ENCODE measurements around the gene PRTG. TPM values are rescaled to one million over a fixed set of nuclear protein-coding genes. Genes with fewer than 3 reads are reported as not detected.

PRTG gene
- total and polyA plus RNA-seq, 4 donors = 0.05 to 2.4 (median 0.25) TPM

GRCh38 chr15:55709458-55709857 is 33.5 kb downstream of the PRTG start (continued):
- TF ChIP-seq CTCF (IDR thresholded peaks at IDR 0.05; ENCODE audit: low read depth, low read length, missing input control) = no peak
- no peak for TF ChIP-seq NR2F2 (IDR thresholded peaks at IDR 0.05)
- TF ChIP-seq ATF3 (IDR thresholded peaks at IDR 0.05) = no peak
- TF ChIP-seq GABPA (IDR thresholded peaks at IDR 0.05 in 1 of 2, conservative IDR thresholded peaks at IDR 0.05 in 1 of 2) = no peak

GRCh38 chr15:55708720-55709119 is 34.2 kb downstream of the PRTG start:
- no peak for DNase-seq (ENCODE audit: low spot score)
- H3K27ac ChIP-seq (ENCODE audit: low read depth in 1 of 2, low read length in 2 of 2) = no peak overlapping the region
- TF ChIP-seq NR2F2 (IDR thresholded peaks at IDR 0.05) (no peak), RXRA (IDR thresholded peaks at IDR 0.05) (no peak), HNF4A (conservative IDR thresholded peaks at IDR 0.05) (no peak), ATF3 (IDR thresholded peaks at IDR 0.05) (no peak), CTCF (IDR thresholded peaks at IDR 0.05; ENCODE audit: low read depth, low read length, missing input control) (no peak), MAX (IDR thresholded peaks at IDR 0.05) (no peak), ZBTB33 (IDR thresholded peaks at IDR 0.05) (no peak), HNF4G (IDR thresholded peaks at IDR 0.05) (no peak), JUND (IDR thresholded peaks at IDR 0.05) (no peak), FOXA1 (IDR thresholded peaks at IDR 0.05) (no peak), FOXA2 (IDR thresholded peaks at IDR 0.05) (no peak), GABPA (IDR thresholded peaks at IDR 0.05 in 1 of 2, conservative IDR thresholded peaks at IDR 0.05 in 1 of 2) (no peak), REST (IDR thresholded peaks at IDR 0.05) (no peak)
- no peaks in the 10 kb centered on the region for H3K4me1 ChIP-seq (ENCODE audit: control insufficient read depth in 4 of 4, insufficient read depth in 4 of 4, low read length in 3 of 4)
- H3K9ac ChIP-seq (ENCODE audit: low read depth in 1 of 2, low read length in 2 of 2) = no peak overlapping the region
- WGBS = 82% methylated on average over 8 of the region's 8 CpGs
- no peaks in the 10 kb centered on the region for H3K9me3 ChIP-seq (ENCODE audit: control insufficient read depth in 4 of 4, low read length in 3 of 4)
- H3K27me3 ChIP-seq (ENCODE audit: control insufficient read depth in 4 of 4, insufficient read depth in 4 of 4, low read length in 3 of 4) = peaks cover 0 to 3% (median 0%) of the 10 kb centered on the region in 4 donors
- H3K36me3 ChIP-seq (ENCODE audit: control insufficient read depth in 4 of 4, insufficient read depth in 3 of 4, low read depth in 1 of 4, low read length in 3 of 4) = no peaks in the 10 kb centered on the region
- H3K4me3 ChIP-seq (ENCODE audit: low read depth in 1 of 3, low read length in 3 of 3) = no peak overlapping the region
